ENCODE measurements around the gene ENDOU.

- TF ChIP-seq CTCF (conservative IDR thresholded peaks at IDR 0.05): peak; percentile 71
- TF ChIP-seq EZH2 (IDR thresholded peaks at IDR 0.05; ENCODE audit: low read depth): no peak
These were observed 19.5 kb downstream of the ENDOU start, which contains the start of gene RPAP3 for GRCh38 chr12:47705566-47706425.

All from PC-9 (cell line).